HG02981 (cell line): ENCODE data around the gene MCM3.

Source experiments
- ATAC-seq: cut with Tn5 transposase; IDR thresholded peaks from one replicate; pipeline ENCODE4 v1.9.1; 2021; ENCODE audit warnings: mild to moderate bottlenecking, moderate library complexity; ENCODE audit not compliant: unreplicated experiment

Gene MCM3

GRCh38 chr6:52254731-52255378, 29.7 kb downstream of the MCM3 start:
- ATAC-seq, result no peak

- ATAC-seq, result no peak
These were observed 31.0 kb downstream of the MCM3 start for GRCh38 chr6:52253494-52253893.

- ATAC-seq, result no peak
These were observed 33.4 kb downstream of the MCM3 start for GRCh38 chr6:52251113-52251512.

GRCh38 chr6:52249078-52249477, 35.5 kb downstream of the MCM3 start:
- ATAC-seq, result no peak

GRCh38 chr6:52245425-52245824, 39.1 kb downstream of the MCM3 start:
- ATAC-seq, result no peak

- no peak for ATAC-seq
These were observed 40.1 kb downstream of the MCM3 start, which contains the start of gene IL17F for GRCh38 chr6:52244400-52244799. TSS of gene IL17F (minus strand) at chr6:52244500. CDS start at chr6:52244429, 71 bp downstream.

- ATAC-seq, result no peak
These were observed 41.2 kb downstream of the MCM3 start for GRCh38 chr6:52243282-52243893.

- ATAC-seq, result no peak
These were observed 42.7 kb downstream of the MCM3 start for GRCh38 chr6:52241819-52242218.

GRCh38 chr6:52233975-52234823, 50.3 kb downstream of the MCM3 start:
- peak; percentile 67 for ATAC-seq

GRCh38 chr6:52233005-52233404, 51.5 kb downstream of the MCM3 start:
- ATAC-seq, result no peak

- ATAC-seq, result no peak
These were observed 53.0 kb downstream of the MCM3 start for GRCh38 chr6:52231406-52232127.

- ATAC-seq, result no peak
These were observed 53.9 kb downstream of the MCM3 start for GRCh38 chr6:52230685-52231084.

- peak; percentile 99 for ATAC-seq
These were observed 57.0 kb downstream of the MCM3 start for GRCh38 chr6:52227495-52227894.

- peak; percentile 90 for ATAC-seq
These were observed 63.2 kb downstream of the MCM3 start for GRCh38 chr6:52221302-52221701.

GRCh38 chr6:52217761-52218160, 66.8 kb downstream of the MCM3 start:
- ATAC-seq, result no peak

- ATAC-seq, result no peak
These were observed 67.5 kb downstream of the MCM3 start for GRCh38 chr6:52216932-52217575.

- no peak for ATAC-seq
These were observed 68.8 kb downstream of the MCM3 start for GRCh38 chr6:52215787-52216186.
